ENCODE data around the gene LRMDA.

Gene LRMDA

DNA sequence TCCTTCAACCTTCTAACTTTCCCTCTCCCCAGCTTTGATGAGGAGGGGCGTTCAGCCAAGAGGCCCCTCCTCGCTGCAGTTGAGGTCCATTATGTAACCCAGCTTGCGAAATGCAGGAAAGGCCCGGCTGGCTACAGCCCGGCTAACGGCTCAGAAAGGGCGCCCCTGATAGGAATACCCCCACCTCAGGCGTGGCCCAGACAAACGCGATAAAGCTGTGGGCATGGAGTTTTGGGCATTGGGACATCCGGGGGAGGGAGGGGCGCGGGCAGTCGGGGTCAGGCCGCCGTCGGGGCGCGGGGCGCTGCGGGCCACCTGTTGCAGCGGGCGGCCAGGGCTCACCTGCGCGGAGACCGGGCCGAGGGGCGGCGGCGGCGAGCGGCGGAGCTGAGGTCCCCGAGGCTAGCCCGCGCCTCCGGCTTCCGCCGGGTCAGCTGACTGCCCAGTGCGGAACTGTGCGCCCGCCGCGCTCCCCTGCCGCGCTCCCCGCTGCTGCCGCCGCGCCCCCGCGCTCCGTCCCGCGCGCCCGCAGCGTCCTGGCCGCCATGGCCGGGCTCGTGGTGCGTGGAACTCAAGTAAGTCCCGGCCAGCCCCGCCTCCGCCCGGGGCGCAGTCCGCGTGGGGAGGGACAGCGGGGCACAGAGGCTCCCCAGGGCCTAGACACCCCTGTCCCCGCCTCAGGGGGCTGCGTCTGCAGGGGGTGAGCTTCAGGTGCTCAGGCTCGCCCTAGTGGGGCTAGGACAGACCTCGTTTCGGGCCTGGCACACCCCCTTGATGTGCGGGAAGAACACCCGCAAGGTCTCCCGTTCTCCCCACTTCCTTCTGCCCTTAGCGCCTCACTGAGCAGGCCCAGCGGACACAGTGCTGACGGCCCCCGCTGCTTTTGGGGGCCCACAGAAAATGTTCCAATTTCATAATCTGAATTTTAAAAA, at the start of gene LRMDA:
TSS of gene LRMDA (plus strand) at position 445 of the 932 bp plus-strand sequence.
- no peak for DNase-seq (ENCODE audit: low read depth)
- no peak within 1 kb of the TSS for H3K4me3 ChIP-seq (ENCODE audit: low read depth, low read length)
- TF ChIP-seq, protein P1, sequence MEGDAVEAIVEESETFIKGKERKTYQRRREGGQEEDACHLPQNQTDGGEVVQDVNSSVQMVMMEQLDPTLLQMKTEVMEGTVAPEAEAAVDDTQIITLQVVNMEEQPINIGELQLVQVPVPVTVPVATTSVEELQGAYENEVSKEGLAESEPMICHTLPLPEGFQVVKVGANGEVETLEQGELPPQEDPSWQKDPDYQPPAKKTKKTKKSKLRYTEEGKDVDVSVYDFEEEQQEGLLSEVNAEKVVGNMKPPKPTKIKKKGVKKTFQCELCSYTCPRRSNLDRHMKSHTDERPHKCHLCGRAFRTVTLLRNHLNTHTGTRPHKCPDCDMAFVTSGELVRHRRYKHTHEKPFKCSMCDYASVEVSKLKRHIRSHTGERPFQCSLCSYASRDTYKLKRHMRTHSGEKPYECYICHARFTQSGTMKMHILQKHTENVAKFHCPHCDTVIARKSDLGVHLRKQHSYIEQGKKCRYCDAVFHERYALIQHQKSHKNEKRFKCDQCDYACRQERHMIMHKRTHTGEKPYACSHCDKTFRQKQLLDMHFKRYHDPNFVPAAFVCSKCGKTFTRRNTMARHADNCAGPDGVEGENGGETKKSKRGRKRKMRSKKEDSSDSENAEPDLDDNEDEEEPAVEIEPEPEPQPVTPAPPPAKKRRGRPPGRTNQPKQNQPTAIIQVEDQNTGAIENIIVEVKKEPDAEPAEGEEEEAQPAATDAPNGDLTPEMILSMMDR (IDR thresholded peaks at IDR 0.05; ENCODE audit: insufficient read depth, low read depth, low read length, missing control alignments), result no peak

DNA sequence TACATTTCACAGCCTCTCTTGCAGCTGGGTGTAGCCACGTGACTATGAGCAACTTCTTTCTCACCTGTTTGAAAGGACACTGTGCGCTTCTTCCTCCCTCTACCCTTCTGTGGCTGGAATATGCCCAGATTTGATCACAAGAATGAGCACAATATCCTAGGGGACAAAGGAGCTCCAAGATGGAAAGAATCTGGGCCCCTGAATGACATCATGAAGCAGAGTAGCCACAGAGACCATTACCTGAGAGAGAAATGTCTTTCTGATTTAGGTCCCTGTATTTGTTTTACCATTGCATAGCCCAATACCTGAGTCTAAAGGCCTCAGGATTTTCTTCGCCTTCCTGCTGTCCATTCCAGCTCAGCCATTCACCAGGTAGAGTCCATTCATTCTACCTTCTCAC, 45.3 kb upstream of the LRMDA start:
- no peak overlapping the region for H3K4me3 ChIP-seq (ENCODE audit: low read depth, low read length)
- TF ChIP-seq, protein P1 (IDR thresholded peaks at IDR 0.05; ENCODE audit: insufficient read depth, low read depth, low read length, missing control alignments), result no peak

DNA sequence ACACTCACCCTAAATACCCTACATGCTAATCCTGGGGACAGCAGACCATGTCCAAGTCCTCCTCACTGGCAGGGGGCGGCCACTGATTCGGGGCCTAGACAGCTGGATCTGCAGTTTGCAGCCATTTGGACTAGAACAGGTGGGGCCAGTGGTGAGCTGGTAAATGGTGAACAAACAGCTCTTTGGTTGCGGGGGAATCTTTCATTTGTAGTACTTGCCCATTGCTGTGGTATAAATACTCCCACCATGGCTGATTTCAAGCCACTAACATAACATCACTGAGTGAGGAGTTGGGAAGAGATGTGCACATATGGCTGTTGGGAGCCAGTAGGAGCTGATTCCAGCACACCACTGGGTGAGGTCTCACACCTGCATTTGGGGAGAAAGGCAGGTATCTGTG, 43.3 kb upstream of the LRMDA start:
- H3K4me3 ChIP-seq (ENCODE audit: low read depth, low read length), result no peak overlapping the region
- TF ChIP-seq, protein P1 (IDR thresholded peaks at IDR 0.05; ENCODE audit: insufficient read depth, low read depth, low read length, missing control alignments), result no peak
- no peak for DNase-seq (ENCODE audit: low read depth)

More for the DNA sequence above, 45.3 kb upstream of the LRMDA start:
- DNase-seq (ENCODE audit: low read depth), result no peak

DNA sequence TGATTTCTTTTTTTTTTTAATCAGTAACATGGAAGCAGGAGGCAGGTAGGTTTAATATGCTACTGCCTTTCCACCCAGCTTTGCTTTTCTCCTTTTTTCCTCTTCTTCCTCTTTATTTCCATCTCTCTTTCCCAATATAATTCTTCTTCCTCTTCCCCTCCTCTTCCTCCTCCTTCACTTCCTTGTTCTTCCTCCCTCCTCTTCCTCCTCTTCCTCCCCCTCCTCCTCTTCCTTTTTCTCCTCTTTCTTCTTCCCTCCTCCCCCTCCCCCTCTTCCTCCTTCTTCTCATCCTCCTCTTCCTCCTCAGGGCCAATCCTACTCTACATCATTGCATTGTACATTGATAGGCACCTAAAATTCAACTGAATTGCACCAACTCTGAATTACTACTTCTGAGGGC, 41.2 kb upstream of the LRMDA start:
- TF ChIP-seq, protein P1 (IDR thresholded peaks at IDR 0.05; ENCODE audit: insufficient read depth, low read depth, low read length, missing control alignments), result no peak
- no peak overlapping the region for H3K4me3 ChIP-seq (ENCODE audit: low read depth, low read length)
- DNase-seq (ENCODE audit: low read depth), result no peak

DNA sequence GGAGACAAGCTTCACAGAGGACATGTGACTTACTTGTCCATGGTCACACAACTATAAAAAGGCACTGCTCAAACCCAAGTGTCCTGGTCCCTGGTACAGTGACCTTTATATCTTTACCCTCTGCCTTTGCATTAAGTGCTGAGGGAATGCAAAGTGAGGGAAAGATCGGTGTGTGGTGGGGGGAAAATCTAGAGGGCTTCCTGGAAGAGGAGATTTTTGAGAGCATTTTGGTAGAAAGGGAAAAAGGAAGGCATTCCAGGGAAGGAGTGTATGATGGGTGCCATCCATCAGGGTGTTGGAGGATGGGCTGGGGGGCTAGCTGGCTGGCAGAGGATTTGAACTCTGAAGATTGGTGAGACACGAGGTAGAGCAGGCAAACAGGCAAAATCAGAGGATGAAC, 39.2 kb upstream of the LRMDA start:
- DNase-seq (ENCODE audit: low read depth), result no peak
- TF ChIP-seq, protein P1 (IDR thresholded peaks at IDR 0.05; ENCODE audit: insufficient read depth, low read depth, low read length, missing control alignments), result no peak
- no peak overlapping the region for H3K4me3 ChIP-seq (ENCODE audit: low read depth, low read length)

DNA sequence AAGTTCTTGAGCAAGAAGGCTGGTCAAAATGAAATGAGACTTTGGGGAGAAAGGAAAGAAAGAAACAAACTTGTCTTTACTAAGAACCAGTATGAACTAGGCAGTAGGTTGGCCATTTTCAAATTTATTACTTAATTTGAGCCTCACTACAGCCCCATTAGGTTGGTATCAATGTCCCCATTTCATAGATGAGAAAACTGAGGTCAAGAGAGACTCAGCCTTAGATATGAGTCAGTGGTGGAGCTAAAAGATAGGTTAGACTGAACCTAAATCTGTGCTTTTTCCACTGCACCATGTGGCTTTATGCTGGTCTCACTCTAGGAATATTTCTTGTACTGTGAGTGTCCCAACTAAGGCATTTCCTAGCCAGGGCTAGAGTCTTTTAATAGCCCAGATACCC, 38.7 kb upstream of the LRMDA start:
- H3K4me3 ChIP-seq (ENCODE audit: low read depth, low read length), result no peak overlapping the region
- TF ChIP-seq, protein P1 (IDR thresholded peaks at IDR 0.05; ENCODE audit: insufficient read depth, low read depth, low read length, missing control alignments), result no peak
- no peak for DNase-seq (ENCODE audit: low read depth)
